Measurements from ENCODE around the gene SVIL. TPM values are rescaled to one million over a fixed set of nuclear protein-coding genes. Genes with fewer than 3 reads are reported as not detected.

The SVIL gene
- total and polyA plus RNA-seq, 2 of the 13 experiments (the other 11 are each of a cell fraction or from before 2014, with no cell fraction given), result 3.9 to 12.1 TPM

GRCh38 chr10:29470355-29470705, 164.4 kb downstream of the SVIL start (continued):
- TF ChIP-seq ZBTB33 (CRISPR knock-in tag; IDR thresholded peaks at IDR 0.05) (peak; percentile 93), PRPF4 (IDR thresholded peaks at IDR 0.05; ENCODE audit: low read depth, low read length, poor library complexity, severe bottlenecking) (peak; percentile 24), MEIS1 (CRISPR knock-in tag; IDR thresholded peaks at IDR 0.05; ENCODE audit: borderline replicate concordance) (no peak), GPN1 (CRISPR knock-in tag; IDR thresholded peaks at IDR 0.05; ENCODE audit: borderline replicate concordance) (no peak), SRSF1 (optimal IDR thresholded peaks at IDR 0.05; ENCODE audit: low read depth, low read length) (peak; percentile 42), BHLHE40 (IDR thresholded peaks at IDR 0.05; ENCODE audit: low read length) (peak; percentile 75), ZNF768 (CRISPR knock-in tag; IDR thresholded peaks at IDR 0.05) (0 out of 2 replicates have a peak, but pooled peaks have one; percentile 20), CTCF (CRISPR knock-in tag; IDR thresholded peaks at IDR 0.05) (peak; percentile 71), DBP (CRISPR knock-in tag; IDR thresholded peaks at IDR 0.05; ENCODE audit: not compliant biosample characterization) (no peak), STAG1 (CRISPR knock-in tag; IDR thresholded peaks at IDR 0.05) (peak; percentile 32), CREB3 (CRISPR knock-in tag; IDR thresholded peaks at IDR 0.05) (no peak), AGO2 (optimal IDR thresholded peaks at IDR 0.05; ENCODE audit: low read depth, low read length) (peak; percentile 72)
